Calu3 (cell line): ENCODE data around the gene INTS1. TPM values are rescaled to one million over a fixed set of nuclear protein-coding genes. Genes with fewer than 3 reads are reported as not detected.

ENCODE experiments used
- BruUV-seq: library from RNA; stranded (reverse); fragments of 400-500 nt; replicated peaks from 2 replicates; lab custom pipeline; 2021; lab: Mats Ljungman, UMichigan
- CTCF ChIA-PET: fragments of 300-600 bp; sonication (Branson Sonifier 250); formaldehyde crosslinking; loops from one replicate; lab custom pipeline; 2022; ENCODE audit warnings: antibody characterized with exemption; lab: Charles Lee
- DNase-seq: peaks from one replicate; pipeline ENCODE4 v3.0.0; 2022
- H3K27ac Mint-ChIP-seq: one replicate; pipeline ENCODE4 v1.8.0; 2022; ENCODE audit warnings: mixed read lengths; ENCODE audit not compliant: unreplicated experiment
- H3K27me3 Mint-ChIP-seq: one replicate; pipeline ENCODE4 v1.8.0; 2022; ENCODE audit warnings: mixed read lengths; ENCODE audit not compliant: unreplicated experiment
- H3K36me3 Mint-ChIP-seq: one replicate; pipeline ENCODE4 v1.8.0; 2022; ENCODE audit warnings: mild to moderate bottlenecking, moderate library complexity, mixed read lengths; ENCODE audit not compliant: insufficient read depth, unreplicated experiment
- H3K4me1 Mint-ChIP-seq: one replicate; pipeline ENCODE4 v1.8.0; 2022; ENCODE audit warnings: mild to moderate bottlenecking, low read depth, mixed read lengths; ENCODE audit not compliant: unreplicated experiment
- H3K4me3 Mint-ChIP-seq: one replicate; pipeline ENCODE4 v1.8.0; 2022; ENCODE audit warnings: mild to moderate bottlenecking, low read depth, moderate library complexity, mixed read lengths; ENCODE audit not compliant: unreplicated experiment
- H3K9me3 Mint-ChIP-seq: one replicate; pipeline ENCODE4 v1.8.0; 2022; ENCODE audit warnings: low read depth, mixed read lengths; ENCODE audit not compliant: unreplicated experiment
- CTCF ChIP-seq: fragments of 200-600 bp; IDR thresholded peaks from one replicate; pipeline ENCODE4 v1.8.0; 2022; ENCODE audit warnings: antibody characterized with exemption; ENCODE audit not compliant: unreplicated experiment
- intact Hi-C: fragments of 100-400 bp; cut with micrococcal nuclease; formaldehyde crosslinking; loops from one replicate; pipeline ENCODE4 v1.10.0; 2022; ENCODE audit not compliant: unreplicated experiment
- total RNA-seq: library from RNA; stranded (reverse); gene quantifications from 2 replicates; pipeline ENCODE4 v1.2.3, GENCODE V29; 2022

INTS1 gene
- total RNA-seq, 1 experiment from 2014 or later: 192 TPM

GRCh38 chr7:1455955-1456354, 48.2 kb downstream of the INTS1 start:
- no peak for TF ChIP-seq CTCF
- Mint-ChIP-seq H3K27me3 (no peaks in the 10 kb centered on the region), H3K4me3 (peak overlapping the region; percentile 83), H3K4me1 (peaks cover 53% of the 10 kb centered on the region), H3K36me3 (peaks cover 84% of the 10 kb centered on the region), H3K9me3 (no peaks in the 10 kb centered on the region), H3K27ac (peak overlapping the region; percentile 89)
- no peak for DNase-seq
- intact Hi-C loops: no loop called here
- CTCF ChIA-PET: interaction anchor here (1.2 to 2.1 kb wide), 9 partner anchors 11 to 299 kb away, joined by 3 to 6 read pairs (median 4); partner anchors contain the start of gene TMEM184A
- no TSS peak for BruUV-seq

- peak; percentile 99 for DNase-seq
- no TSS peak for BruUV-seq
- H3K4me3 Mint-ChIP-seq: peak overlapping the region; percentile 83
- H3K27me3 Mint-ChIP-seq: no peaks in the 10 kb centered on the region
- peaks cover 79% of the 10 kb centered on the region for H3K36me3 Mint-ChIP-seq
- H3K4me1 Mint-ChIP-seq: peaks cover 47% of the 10 kb centered on the region
- TF ChIP-seq CTCF: no peak
- peak overlapping the region; percentile 89 for H3K27ac Mint-ChIP-seq
- H3K9me3 Mint-ChIP-seq: no peaks in the 10 kb centered on the region
- intact Hi-C loops: no loop called here
- CTCF ChIA-PET: interaction anchor here (1.2 to 1.8 kb wide), 6 partner anchors 11 to 100 kb away, joined by 3 to 6 read pairs (median 6); partner anchors contain the start of gene TMEM184A
Observed at GRCh38 chr7:1455241-1455939, 48.8 kb downstream of the INTS1 start.

GRCh38 chr7:1454542-1454941, 49.6 kb downstream of the INTS1 start:
- intact Hi-C loops: no loop called here
- no peaks in the 10 kb centered on the region for H3K9me3 Mint-ChIP-seq
- no TSS peak for BruUV-seq
- peak overlapping the region; percentile 83 for H3K4me3 Mint-ChIP-seq
- peaks cover 74% of the 10 kb centered on the region for H3K36me3 Mint-ChIP-seq
- H3K27me3 Mint-ChIP-seq: no peaks in the 10 kb centered on the region
- peaks cover 47% of the 10 kb centered on the region for H3K4me1 Mint-ChIP-seq
- peak overlapping the region; percentile 92 for H3K27ac Mint-ChIP-seq
- CTCF ChIA-PET: interaction anchor here (0.6 to 1.8 kb wide), 8 partner anchors 12 to 751 kb away, joined by 3 to 6 read pairs (median 6); partner anchors contain the start of gene TMEM184A
- DNase-seq: peak; percentile 67
- TF ChIP-seq CTCF: no peak

- Mint-ChIP-seq H3K9me3 (no peaks in the 10 kb centered on the region), H3K27ac (no peak overlapping the region), H3K4me1 (peaks cover 38% of the 10 kb centered on the region), H3K27me3 (no peaks in the 10 kb centered on the region), H3K4me3 (peak overlapping the region; percentile 83), H3K36me3 (peaks cover 62% of the 10 kb centered on the region)
- intact Hi-C loops: no loop called here
- DNase-seq: no peak
- CTCF ChIA-PET: no interaction called here
- no peak for TF ChIP-seq CTCF
- no TSS peak for BruUV-seq
Observed at GRCh38 chr7:1452205-1452604, 52.0 kb downstream of the INTS1 start.
